ENCODE measurements around the gene RFNG. TPM values are rescaled to one million over a fixed set of nuclear protein-coding genes. Genes with fewer than 3 reads are reported as not detected.

Gene RFNG
- total and polyA plus RNA-seq, 2 of the 13 experiments (the other 11 are each of a cell fraction or from before 2014, with no cell fraction given): 61.4 to 64.0 TPM

DNA sequence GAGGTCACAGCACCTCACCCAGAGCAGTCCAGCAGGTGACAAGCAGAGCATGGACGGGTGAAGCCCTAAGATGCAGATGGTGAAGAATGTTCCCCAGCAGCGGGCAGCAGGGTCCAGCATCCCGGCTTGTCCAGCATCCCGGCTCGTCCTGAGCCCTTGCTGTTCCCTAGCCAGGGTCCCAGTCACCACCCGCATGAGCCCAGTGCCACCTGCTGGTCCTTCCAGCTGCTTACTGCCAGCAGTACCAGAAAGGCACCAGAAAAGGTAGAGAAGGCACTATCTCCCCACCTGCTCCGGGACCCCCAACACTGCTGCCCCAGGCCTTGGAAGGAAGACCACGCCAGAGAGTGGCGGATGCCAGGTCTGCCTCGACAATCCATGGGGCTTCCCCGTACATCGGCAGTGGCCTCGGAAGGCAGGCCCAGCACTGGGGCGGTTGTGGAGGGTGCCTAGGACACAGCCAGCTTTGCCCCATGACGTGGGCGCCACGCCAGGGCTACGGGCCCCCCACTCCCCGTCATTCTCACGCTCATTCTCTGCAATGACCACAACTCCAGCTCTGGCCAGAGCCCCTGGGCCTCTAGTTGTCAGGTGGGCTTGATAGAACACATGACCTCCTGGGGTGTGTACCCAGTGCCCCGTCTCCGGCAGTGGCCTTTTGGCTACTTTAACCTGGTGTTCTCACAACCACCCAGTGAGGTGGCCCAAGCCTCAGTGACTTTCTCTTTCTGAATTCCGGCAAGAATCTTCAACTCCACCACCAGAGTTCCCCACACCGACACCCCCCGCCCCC, 30.3 kb downstream of the RFNG start (continued):
- TF ChIP-seq MXI1 (IDR thresholded peaks at IDR 0.05; ENCODE audit: borderline replicate concordance, low read depth, low read length): peak; percentile 51; the same call in 1 of the 3 replicates
- TF ChIP-seq, protein P1, sequence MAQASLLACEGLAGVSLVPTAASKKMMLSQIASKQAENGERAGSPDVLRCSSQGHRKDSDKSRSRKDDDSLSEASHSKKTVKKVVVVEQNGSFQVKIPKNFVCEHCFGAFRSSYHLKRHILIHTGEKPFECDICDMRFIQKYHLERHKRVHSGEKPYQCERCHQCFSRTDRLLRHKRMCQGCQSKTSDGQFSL (CRISPR knock-in tag; IDR thresholded peaks at IDR 0.05): 0 out of 2 replicates have a peak, but pooled peaks have one; percentile 82
- TF ChIP-seq, protein P2, sequence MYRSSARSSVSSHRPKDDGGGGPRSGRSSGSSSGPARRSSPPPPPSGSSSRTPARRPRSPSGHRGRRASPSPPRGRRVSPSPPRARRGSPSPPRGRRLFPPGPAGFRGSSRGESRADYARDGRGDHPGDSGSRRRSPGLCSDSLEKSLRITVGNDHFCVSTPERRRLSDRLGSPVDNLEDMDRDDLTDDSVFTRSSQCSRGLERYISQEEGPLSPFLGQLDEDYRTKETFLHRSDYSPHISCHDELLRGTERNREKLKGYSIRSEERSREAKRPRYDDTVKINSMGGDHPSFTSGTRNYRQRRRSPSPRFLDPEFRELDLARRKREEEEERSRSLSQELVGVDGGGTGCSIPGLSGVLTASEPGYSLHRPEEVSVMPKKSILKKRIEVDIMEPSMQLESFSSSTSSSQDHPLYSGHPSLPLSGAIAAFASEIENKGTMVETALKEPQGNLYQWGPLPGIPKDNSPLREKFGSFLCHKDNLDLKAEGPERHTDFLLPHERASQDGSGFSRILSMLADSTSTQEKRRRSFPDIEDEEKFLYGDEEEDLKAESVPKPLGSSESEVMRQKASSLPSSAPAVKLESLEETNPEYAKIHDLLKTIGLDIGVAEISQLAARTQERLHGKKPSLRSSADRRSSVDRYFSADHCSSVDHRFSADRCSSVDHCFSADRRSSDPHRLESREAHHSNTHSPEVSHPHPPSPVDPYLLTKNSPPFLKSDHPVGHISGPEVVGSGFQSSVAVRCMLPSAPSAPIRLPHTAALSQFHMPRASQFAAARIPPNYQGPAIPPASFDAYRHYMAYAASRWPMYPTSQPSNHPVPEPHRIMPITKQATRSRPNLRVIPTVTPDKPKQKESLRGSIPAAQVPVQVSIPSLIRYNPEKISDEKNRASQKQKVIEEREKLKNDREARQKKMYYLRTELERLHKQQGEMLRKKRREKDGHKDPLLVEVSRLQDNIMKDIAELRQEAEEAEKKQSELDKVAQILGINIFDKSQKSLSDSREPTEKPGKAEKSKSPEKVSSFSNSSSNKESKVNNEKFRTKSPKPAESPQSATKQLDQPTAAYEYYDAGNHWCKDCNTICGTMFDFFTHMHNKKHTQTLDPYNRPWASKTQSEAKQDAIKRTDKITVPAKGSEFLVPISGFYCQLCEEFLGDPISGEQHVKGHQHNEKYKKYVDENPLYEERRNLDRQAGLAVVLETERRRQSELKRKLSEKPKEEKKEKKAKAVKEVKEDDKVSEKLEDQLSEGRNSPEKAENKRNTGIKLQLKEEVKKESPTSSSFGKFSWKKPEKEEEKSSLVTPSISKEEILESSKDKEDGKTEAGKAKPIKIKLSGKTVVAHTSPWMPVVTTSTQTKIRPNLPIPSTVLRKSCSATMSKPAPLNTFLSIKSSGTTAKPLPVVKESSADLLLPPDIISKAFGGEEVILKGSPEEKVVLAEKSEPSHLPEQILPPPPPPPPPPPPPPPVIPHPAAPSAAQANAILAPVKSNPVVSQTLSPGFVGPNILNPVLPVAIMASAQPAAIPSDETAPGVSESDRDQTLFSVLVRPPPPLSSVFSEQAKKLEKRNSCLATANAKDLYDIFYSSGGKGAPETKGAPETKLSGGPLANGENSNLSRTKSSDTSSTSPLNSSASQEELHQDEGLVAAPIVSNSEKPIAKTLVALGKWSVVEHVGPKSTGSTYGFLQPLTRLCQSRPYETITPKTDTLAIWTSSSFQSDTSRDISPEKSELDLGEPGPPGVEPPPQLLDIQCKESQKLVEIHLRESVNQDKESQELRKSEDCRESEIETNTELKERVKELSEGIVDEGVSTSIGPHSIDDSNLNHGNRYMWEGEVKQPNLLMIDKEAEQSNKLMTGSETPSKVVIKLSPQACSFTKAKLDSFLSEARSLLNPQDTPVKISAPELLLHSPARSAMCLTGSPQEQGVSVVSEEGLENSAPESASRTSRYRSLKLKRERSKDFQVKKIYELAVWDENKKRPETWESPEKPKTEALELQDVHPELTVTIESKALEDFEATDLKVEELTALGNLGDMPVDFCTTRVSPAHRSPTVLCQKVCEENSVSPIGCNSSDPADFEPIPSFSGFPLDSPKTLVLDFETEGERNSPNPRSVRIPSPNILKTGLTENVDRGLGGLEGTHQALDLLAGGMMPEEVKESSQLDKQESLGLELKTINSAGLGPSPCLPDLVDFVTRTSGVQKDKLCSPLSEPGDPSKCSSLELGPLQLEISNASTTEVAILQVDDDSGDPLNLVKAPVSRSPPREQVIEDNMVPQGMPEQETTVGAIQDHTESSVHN (CRISPR knock-in tag; IDR thresholded peaks at IDR 0.05): peak; percentile 70; the same call in 1 of the 2 replicates
- TF ChIP-seq NFKBIZ (CRISPR knock-in tag; IDR thresholded peaks at IDR 0.05): no peak
- TF ChIP-seq, protein P3, sequence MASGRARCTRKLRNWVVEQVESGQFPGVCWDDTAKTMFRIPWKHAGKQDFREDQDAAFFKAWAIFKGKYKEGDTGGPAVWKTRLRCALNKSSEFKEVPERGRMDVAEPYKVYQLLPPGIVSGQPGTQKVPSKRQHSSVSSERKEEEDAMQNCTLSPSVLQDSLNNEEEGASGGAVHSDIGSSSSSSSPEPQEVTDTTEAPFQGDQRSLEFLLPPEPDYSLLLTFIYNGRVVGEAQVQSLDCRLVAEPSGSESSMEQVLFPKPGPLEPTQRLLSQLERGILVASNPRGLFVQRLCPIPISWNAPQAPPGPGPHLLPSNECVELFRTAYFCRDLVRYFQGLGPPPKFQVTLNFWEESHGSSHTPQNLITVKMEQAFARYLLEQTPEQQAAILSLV (CRISPR knock-in tag; IDR thresholded peaks at IDR 0.05; ENCODE audit: borderline replicate concordance): no peak
- TF ChIP-seq, protein P4, sequence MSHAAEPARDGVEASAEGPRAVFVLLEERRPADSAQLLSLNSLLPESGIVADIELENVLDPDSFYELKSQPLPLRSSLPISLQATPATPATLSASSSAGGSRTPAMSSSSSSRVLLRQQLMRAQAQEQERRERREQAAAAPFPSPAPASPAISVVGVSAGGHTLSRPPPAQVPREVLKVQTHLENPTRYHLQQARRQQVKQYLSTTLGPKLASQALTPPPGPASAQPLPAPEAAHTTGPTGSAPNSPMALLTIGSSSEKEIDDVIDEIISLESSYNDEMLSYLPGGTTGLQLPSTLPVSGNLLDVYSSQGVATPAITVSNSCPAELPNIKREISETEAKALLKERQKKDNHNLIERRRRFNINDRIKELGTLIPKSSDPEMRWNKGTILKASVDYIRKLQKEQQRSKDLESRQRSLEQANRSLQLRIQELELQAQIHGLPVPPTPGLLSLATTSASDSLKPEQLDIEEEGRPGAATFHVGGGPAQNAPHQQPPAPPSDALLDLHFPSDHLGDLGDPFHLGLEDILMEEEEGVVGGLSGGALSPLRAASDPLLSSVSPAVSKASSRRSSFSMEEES (CRISPR knock-in tag; IDR thresholded peaks at IDR 0.05): 0 out of 2 replicates have a peak, but pooled peaks have one; percentile 55
- 0 out of 2 replicates have a peak, but pooled peaks have one; percentile 26 for TF ChIP-seq ZNF737 (CRISPR knock-in tag; IDR thresholded peaks at IDR 0.05; ENCODE audit: borderline replicate concordance)
- no peak for TF ChIP-seq CEBPB (IDR thresholded peaks at IDR 0.05; ENCODE audit: borderline replicate concordance, low read depth, low read length)
- TF ChIP-seq, protein P5, sequence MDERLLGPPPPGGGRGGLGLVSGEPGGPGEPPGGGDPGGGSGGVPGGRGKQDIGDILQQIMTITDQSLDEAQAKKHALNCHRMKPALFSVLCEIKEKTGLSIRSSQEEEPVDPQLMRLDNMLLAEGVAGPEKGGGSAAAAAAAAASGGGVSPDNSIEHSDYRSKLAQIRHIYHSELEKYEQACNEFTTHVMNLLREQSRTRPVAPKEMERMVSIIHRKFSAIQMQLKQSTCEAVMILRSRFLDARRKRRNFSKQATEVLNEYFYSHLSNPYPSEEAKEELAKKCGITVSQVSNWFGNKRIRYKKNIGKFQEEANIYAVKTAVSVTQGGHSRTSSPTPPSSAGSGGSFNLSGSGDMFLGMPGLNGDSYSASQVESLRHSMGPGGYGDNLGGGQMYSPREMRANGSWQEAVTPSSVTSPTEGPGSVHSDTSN (CRISPR knock-in tag; IDR thresholded peaks at IDR 0.05): no peak
- peak; percentile 37; the same call in 1 of the 2 replicates for TF ChIP-seq ZBTB20 (CRISPR knock-in tag; IDR thresholded peaks at IDR 0.05; ENCODE audit: borderline replicate concordance, low read depth)
- TF ChIP-seq ZNF441 (CRISPR knock-in tag; IDR thresholded peaks at IDR 0.05; ENCODE audit: borderline replicate concordance): no peak
- peak; percentile 83; the same call in 1 of the 2 replicates for TF ChIP-seq RELA (CRISPR knock-in tag; IDR thresholded peaks at IDR 0.05)
- TF ChIP-seq ZNF556 (CRISPR knock-in tag; IDR thresholded peaks at IDR 0.05; ENCODE audit: borderline replicate concordance): no peak
